Measurements from ENCODE around the gene SSX2IP.

- TF ChIP-seq, protein P1, sequence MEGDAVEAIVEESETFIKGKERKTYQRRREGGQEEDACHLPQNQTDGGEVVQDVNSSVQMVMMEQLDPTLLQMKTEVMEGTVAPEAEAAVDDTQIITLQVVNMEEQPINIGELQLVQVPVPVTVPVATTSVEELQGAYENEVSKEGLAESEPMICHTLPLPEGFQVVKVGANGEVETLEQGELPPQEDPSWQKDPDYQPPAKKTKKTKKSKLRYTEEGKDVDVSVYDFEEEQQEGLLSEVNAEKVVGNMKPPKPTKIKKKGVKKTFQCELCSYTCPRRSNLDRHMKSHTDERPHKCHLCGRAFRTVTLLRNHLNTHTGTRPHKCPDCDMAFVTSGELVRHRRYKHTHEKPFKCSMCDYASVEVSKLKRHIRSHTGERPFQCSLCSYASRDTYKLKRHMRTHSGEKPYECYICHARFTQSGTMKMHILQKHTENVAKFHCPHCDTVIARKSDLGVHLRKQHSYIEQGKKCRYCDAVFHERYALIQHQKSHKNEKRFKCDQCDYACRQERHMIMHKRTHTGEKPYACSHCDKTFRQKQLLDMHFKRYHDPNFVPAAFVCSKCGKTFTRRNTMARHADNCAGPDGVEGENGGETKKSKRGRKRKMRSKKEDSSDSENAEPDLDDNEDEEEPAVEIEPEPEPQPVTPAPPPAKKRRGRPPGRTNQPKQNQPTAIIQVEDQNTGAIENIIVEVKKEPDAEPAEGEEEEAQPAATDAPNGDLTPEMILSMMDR (conservative IDR thresholded peaks at IDR 0.05 in 1 of 2, IDR thresholded peaks at IDR 0.05 in 1 of 2; ENCODE audit: low read depth in 1 of 2, low read length in 2 of 2), result no peak
- no peak for TF ChIP-seq EZH2 (IDR thresholded peaks at IDR 0.05; ENCODE audit: low read length, missing control alignments)
Observed at GRCh38 chr1:84611091-84611490, 79.2 kb downstream of the SSX2IP start.

All from fibroblast of lung (primary cell).